ENCODE results near the gene TTC3.

DNA sequence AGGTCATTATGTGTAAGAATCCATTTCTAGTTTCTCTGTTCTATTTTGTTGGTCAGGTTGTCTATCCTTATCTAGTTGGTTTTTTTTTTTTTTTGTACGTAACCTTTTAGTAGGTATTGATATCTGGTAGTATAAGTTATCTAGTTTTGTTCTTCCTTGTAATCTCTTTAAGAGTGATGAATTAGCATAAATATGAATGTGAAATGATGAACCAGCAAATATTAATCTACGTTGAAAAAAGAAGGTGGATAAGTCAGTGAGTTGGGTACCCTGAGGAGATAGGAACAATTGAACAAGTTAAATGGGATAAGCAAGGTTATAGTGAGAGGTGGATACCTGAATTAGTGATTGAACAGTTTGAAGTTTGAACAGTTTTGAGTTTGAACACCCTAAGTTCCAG lies 33.9 kb downstream of the TTC3 start:
- no peak for TF ChIP-seq POLR2A (IDR thresholded peaks at IDR 0.05)
- TF ChIP-seq, protein P1, sequence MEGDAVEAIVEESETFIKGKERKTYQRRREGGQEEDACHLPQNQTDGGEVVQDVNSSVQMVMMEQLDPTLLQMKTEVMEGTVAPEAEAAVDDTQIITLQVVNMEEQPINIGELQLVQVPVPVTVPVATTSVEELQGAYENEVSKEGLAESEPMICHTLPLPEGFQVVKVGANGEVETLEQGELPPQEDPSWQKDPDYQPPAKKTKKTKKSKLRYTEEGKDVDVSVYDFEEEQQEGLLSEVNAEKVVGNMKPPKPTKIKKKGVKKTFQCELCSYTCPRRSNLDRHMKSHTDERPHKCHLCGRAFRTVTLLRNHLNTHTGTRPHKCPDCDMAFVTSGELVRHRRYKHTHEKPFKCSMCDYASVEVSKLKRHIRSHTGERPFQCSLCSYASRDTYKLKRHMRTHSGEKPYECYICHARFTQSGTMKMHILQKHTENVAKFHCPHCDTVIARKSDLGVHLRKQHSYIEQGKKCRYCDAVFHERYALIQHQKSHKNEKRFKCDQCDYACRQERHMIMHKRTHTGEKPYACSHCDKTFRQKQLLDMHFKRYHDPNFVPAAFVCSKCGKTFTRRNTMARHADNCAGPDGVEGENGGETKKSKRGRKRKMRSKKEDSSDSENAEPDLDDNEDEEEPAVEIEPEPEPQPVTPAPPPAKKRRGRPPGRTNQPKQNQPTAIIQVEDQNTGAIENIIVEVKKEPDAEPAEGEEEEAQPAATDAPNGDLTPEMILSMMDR (IDR thresholded peaks at IDR 0.05), result no peak

Data from right lobe of liver (tissue), 4 donors.